ENCODE data around the gene RUBCNL.

Gene RUBCNL

DNA sequence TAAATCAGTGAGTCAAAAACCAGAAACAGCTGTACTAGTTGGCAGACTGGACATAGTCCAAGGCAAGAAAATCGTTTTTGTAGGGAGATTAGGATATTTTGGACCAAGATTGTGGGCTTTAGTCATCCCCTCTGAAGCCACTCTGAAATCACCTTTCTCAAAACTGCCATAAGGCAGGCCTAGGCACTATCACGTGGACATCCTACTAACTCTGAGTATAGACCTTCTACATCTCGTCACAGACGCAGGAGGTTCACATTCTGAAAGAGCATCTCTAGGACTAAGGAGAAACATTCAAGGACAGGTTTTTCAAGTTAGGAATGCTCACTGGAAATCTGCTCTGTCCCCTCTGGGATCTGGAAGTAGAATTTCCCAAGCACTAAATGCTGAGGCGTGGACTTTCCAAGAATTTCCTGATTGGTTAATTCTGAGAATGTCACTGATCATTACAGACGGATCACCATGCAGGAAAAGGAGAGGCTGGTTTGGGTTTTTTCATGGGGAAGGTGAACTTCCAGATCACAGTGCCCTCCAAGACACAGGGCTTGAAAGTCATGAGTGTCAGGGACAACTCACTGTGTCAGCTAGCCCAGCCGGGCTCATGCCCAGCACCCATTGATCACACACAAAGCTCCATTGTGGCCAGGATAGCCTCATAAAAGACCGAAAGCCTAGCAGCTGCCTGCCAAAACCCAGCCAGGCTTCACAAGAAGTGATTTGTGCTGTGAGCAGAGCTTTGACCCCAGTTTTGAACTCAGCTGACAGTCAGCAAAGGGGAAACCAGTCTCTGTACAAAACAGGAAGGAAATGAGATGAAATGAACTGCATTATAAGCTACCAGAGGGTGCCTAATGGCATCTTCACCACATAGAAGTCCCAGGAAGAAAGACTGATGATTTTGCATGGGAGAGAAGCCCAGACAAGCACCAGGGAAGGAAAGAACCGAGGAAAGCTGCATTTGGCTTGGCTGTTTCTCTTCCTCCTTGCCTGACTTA is 2.7 kb upstream of the RUBCNL start:
- no peak overlapping the region for H3K4me3 ChIP-seq (ENCODE audit: low read depth, low read length)
- no peaks in the 10 kb centered on the region for H3K27me3 ChIP-seq (ENCODE audit: control insufficient read depth, insufficient read depth, low read length)
- no peaks in the 10 kb centered on the region for H3K9me3 ChIP-seq (ENCODE audit: control insufficient read depth, low read length)
- TF ChIP-seq, protein P1, sequence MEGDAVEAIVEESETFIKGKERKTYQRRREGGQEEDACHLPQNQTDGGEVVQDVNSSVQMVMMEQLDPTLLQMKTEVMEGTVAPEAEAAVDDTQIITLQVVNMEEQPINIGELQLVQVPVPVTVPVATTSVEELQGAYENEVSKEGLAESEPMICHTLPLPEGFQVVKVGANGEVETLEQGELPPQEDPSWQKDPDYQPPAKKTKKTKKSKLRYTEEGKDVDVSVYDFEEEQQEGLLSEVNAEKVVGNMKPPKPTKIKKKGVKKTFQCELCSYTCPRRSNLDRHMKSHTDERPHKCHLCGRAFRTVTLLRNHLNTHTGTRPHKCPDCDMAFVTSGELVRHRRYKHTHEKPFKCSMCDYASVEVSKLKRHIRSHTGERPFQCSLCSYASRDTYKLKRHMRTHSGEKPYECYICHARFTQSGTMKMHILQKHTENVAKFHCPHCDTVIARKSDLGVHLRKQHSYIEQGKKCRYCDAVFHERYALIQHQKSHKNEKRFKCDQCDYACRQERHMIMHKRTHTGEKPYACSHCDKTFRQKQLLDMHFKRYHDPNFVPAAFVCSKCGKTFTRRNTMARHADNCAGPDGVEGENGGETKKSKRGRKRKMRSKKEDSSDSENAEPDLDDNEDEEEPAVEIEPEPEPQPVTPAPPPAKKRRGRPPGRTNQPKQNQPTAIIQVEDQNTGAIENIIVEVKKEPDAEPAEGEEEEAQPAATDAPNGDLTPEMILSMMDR (IDR thresholded peaks at IDR 0.05), result no peak
- H3K27ac ChIP-seq, result no peak overlapping the region
- no peaks in the 10 kb centered on the region for H3K4me1 ChIP-seq
- no peaks in the 10 kb centered on the region for H3K79me2 ChIP-seq
- no peaks in the 10 kb centered on the region for H3K36me3 ChIP-seq (ENCODE audit: control insufficient read depth, insufficient read depth, low read length)
- no peak overlapping the region for H3K9ac ChIP-seq
- no peak overlapping the region for H3K4me2 ChIP-seq (ENCODE audit: low read length)
- H2AFZ ChIP-seq, result no peak overlapping the region

DNA sequence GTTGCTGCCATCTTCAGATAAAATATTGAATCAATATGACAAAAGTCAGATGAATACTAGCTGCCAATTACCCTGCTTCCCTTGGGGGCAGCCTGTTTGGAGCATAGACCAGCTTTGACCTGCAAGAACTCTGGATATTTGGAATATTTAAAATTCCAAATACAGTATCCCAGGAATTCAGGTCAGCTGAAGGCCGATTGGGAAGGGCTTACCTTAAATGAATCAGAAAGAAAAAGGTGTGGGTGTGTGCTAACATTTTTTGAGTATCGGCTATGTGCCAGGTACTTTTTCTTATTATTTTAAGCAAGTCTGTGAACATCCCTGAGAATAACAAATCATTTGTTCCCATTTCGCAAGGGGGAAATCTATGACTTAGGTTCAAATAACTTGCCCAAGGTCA is 1.8 kb upstream of the RUBCNL start:
- no peak overlapping the region for H3K4me3 ChIP-seq (ENCODE audit: low read depth, low read length)
- H2AFZ ChIP-seq, result no peak overlapping the region
- no peaks in the 10 kb centered on the region for H3K27me3 ChIP-seq (ENCODE audit: control insufficient read depth, insufficient read depth, low read length)
- TF ChIP-seq, protein P1 (IDR thresholded peaks at IDR 0.05), result no peak
- H3K9me3 ChIP-seq (ENCODE audit: control insufficient read depth, low read length), result no peaks in the 10 kb centered on the region
- no peak overlapping the region for H3K9ac ChIP-seq
- no peak overlapping the region for H3K27ac ChIP-seq
- H3K79me2 ChIP-seq, result no peaks in the 10 kb centered on the region
- H3K36me3 ChIP-seq (ENCODE audit: control insufficient read depth, insufficient read depth, low read length), result no peaks in the 10 kb centered on the region
- H3K4me2 ChIP-seq (ENCODE audit: low read length), result no peak overlapping the region
- no peaks in the 10 kb centered on the region for H3K4me1 ChIP-seq

DNA sequence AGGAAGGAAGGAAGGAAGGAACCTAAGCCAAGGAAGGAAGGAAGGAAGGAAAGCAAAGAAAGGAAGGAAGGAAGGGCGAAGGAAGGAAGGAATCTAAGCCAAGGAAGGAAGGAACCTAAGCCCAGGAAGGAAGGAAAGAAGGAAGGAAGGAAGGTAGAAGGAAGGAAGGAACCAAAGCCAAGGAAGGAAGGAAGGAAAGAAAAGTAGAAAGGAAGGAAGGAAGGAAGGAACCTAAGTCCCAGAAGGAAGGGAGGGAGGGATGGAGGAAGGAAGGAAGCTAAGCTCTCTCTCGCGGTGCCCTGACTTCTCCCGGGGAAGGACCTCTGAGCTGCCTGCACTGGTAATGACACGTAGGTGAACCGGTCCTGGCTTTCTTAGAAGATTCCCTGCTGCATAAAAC is 1.3 kb upstream of the RUBCNL start:
- H3K4me2 ChIP-seq (ENCODE audit: low read length), result no peak overlapping the region
- H2AFZ ChIP-seq, result no peak overlapping the region
- H3K27me3 ChIP-seq (ENCODE audit: control insufficient read depth, insufficient read depth, low read length), result no peaks in the 10 kb centered on the region
- no peaks in the 10 kb centered on the region for H3K4me1 ChIP-seq
- no peaks in the 10 kb centered on the region for H3K79me2 ChIP-seq
- no peak overlapping the region for H3K9ac ChIP-seq
- H3K9me3 ChIP-seq (ENCODE audit: control insufficient read depth, low read length), result no peaks in the 10 kb centered on the region
- TF ChIP-seq, protein P1 (IDR thresholded peaks at IDR 0.05), result no peak
- H3K36me3 ChIP-seq (ENCODE audit: control insufficient read depth, insufficient read depth, low read length), result no peaks in the 10 kb centered on the region
- H3K27ac ChIP-seq, result no peak overlapping the region
- H3K4me3 ChIP-seq (ENCODE audit: low read depth, low read length), result no peak overlapping the region

DNA sequence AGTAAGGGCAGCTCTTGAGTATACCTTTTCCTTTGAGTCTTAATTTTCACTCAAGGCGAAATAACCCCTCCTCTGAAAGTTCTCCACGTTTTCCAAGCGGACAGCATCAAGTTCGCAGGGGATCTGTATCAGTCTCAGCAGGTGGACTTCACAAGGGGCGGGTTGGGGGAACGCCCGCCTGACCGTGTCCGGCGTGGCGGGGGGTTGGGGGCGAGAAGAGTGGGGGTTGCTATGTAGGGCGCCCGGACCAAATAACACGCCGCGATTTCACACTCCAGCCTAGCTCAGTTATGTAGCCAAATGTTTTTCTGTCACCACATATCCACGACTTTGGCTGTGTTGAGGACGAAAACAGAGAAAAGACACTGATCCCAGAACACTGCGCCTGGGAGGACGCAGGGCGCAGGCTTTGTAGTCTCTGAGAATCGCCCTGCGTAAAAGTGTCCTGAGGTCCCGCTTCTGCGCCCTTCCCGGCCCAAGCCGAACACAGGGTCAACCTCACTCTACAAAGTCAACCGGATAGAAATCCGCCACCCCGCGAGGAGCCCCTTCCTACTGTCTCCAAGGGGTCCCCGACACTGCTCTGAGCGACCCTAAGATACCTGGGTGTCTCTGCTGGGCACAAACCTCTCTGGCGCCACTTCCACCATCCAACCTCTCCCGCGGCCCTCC is 524 bp downstream of the RUBCNL start:
- Histone ChIP-seq H3K9me3 (ENCODE audit: control insufficient read depth, low read length) (no peaks in the 10 kb centered on the region), H3K9ac (no peak overlapping the region), H3K27me3 (ENCODE audit: control insufficient read depth, insufficient read depth, low read length) (no peaks in the 10 kb centered on the region), H2AFZ (peak overlapping the region; percentile 78), H3K79me2 (no peaks in the 10 kb centered on the region), H3K4me1 (no peaks in the 10 kb centered on the region), H3K36me3 (ENCODE audit: control insufficient read depth, insufficient read depth, low read length) (no peaks in the 10 kb centered on the region), H3K4me3 (ENCODE audit: low read depth, low read length) (peak overlapping the region; percentile 15), H3K27ac (no peak overlapping the region), H3K4me2 (ENCODE audit: low read length) (peak overlapping the region; percentile 65)
- TF ChIP-seq, protein P1 (IDR thresholded peaks at IDR 0.05), result no peak
